ENCODE measurements around the gene CDH13. TPM values are rescaled to one million over a fixed set of nuclear protein-coding genes. Genes with fewer than 3 reads are reported as not detected.
A peak's percentile ranks its signal among the peaks of the same experiment; 100 is the strongest.

The CDH13 gene
- total RNA-seq, 4 donors from 2014 or later = 3.1 to 13.5 (median 8.9) TPM

- intact Hi-C loops (cut with DNase I) = no loop called here
- no peaks in the 10 kb centered on the region for H3K9me3 ChIP-seq
- no peak overlapping the region for H3K4me3 ChIP-seq
- H3K36me3 ChIP-seq = no peaks in the 10 kb centered on the region
- H3K27ac ChIP-seq (replicated peaks in 1 of 4) = no peak overlapping the region
- peaks cover 20 to 35% (median 22%) of the 10 kb centered on the region in 4 donors for H3K4me1 ChIP-seq
- H3K27me3 ChIP-seq = no peaks in the 10 kb centered on the region
- DNase-seq (ENCODE audit: extremely low spot score) = no peak
- 96% methylated on average over 2 of the region's 2 CpGs for WGBS
- TF ChIP-seq EP300 (IDR thresholded peaks at IDR 0.05) (no peak), POLR2A (IDR thresholded peaks at IDR 0.05; ENCODE audit: low read depth) (no peak), POLR2AphosphoS5 (IDR thresholded peaks at IDR 0.05) (no peak)
- TF ChIP-seq, protein P1, sequence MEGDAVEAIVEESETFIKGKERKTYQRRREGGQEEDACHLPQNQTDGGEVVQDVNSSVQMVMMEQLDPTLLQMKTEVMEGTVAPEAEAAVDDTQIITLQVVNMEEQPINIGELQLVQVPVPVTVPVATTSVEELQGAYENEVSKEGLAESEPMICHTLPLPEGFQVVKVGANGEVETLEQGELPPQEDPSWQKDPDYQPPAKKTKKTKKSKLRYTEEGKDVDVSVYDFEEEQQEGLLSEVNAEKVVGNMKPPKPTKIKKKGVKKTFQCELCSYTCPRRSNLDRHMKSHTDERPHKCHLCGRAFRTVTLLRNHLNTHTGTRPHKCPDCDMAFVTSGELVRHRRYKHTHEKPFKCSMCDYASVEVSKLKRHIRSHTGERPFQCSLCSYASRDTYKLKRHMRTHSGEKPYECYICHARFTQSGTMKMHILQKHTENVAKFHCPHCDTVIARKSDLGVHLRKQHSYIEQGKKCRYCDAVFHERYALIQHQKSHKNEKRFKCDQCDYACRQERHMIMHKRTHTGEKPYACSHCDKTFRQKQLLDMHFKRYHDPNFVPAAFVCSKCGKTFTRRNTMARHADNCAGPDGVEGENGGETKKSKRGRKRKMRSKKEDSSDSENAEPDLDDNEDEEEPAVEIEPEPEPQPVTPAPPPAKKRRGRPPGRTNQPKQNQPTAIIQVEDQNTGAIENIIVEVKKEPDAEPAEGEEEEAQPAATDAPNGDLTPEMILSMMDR (IDR thresholded peaks at IDR 0.05) = no peak
These were observed 132.1 kb downstream of the CDH13 start for GRCh38 chr16:82758904-82759303.

GRCh38 chr16:82761236-82761635 is 134.5 kb downstream of the CDH13 start:
- Histone ChIP-seq H3K36me3 (no peaks in the 10 kb centered on the region), H3K4me3 (peak overlapping the region in 1 of 4 donors; percentile 35), H3K4me1 (peaks cover 20 to 28% (median 22%) of the 10 kb centered on the region in 4 donors), H3K9me3 (no peaks in the 10 kb centered on the region), H3K27ac (replicated peaks in 1 of 4) (peak overlapping the region in 2 of 4 donors; percentile 19 to 45), H3K27me3 (no peaks in the 10 kb centered on the region)
- intact Hi-C loops (cut with DNase I) = no loop called here
- no peak for DNase-seq (ENCODE audit: extremely low spot score)
- WGBS = 61% methylated on average over 4 of the region's 4 CpGs
- TF ChIP-seq, protein P1 (IDR thresholded peaks at IDR 0.05) = no peak
- TF ChIP-seq POLR2A (IDR thresholded peaks at IDR 0.05; ENCODE audit: low read depth) (no peak), POLR2AphosphoS5 (IDR thresholded peaks at IDR 0.05) (no peak), EP300 (IDR thresholded peaks at IDR 0.05) (no peak)

- DNase-seq (ENCODE audit: extremely low spot score) = no peak
- Histone ChIP-seq H3K9me3 (no peaks in the 10 kb centered on the region), H3K36me3 (no peaks in the 10 kb centered on the region), H3K27me3 (no peaks in the 10 kb centered on the region), H3K4me3 (peak overlapping the region; percentile 7 to 35 (median 22)), H3K27ac (replicated peaks in 1 of 4) (peak overlapping the region in 2 of 4 donors; percentile 19 to 45), H3K4me1 (peaks cover 20 to 22% (median 21%) of the 10 kb centered on the region in 4 donors)
- intact Hi-C loops (cut with DNase I) = no loop called here
- WGBS = 23% methylated on average over 3 of the region's 3 CpGs
- TF ChIP-seq POLR2A (IDR thresholded peaks at IDR 0.05; ENCODE audit: low read depth) = no peak
- no peak for TF ChIP-seq POLR2AphosphoS5 (IDR thresholded peaks at IDR 0.05)
- no peak for TF ChIP-seq EP300 (IDR thresholded peaks at IDR 0.05)
- TF ChIP-seq, protein P1 (IDR thresholded peaks at IDR 0.05) = no peak
These were observed 135.1 kb downstream of the CDH13 start for GRCh38 chr16:82761858-82762257.

GRCh38 chr16:82763371-82763770 is 136.6 kb downstream of the CDH13 start:
- Histone ChIP-seq H3K4me3 (no peak overlapping the region), H3K36me3 (no peaks in the 10 kb centered on the region), H3K27me3 (no peaks in the 10 kb centered on the region), H3K4me1 (peaks cover 20 to 28% (median 22%) of the 10 kb centered on the region in 4 donors), H3K27ac (replicated peaks in 1 of 4) (no peak overlapping the region), H3K9me3 (no peaks in the 10 kb centered on the region)
- DNase-seq (ENCODE audit: extremely low spot score) = no peak
- intact Hi-C loops (cut with DNase I) = no loop called here
- TF ChIP-seq, protein P1 (IDR thresholded peaks at IDR 0.05) = no peak
- TF ChIP-seq POLR2AphosphoS5 (IDR thresholded peaks at IDR 0.05) (no peak), EP300 (IDR thresholded peaks at IDR 0.05) (no peak), POLR2A (IDR thresholded peaks at IDR 0.05; ENCODE audit: low read depth) (no peak)
- 89% methylated on average over 2 of the region's 2 CpGs for WGBS

DNA sequence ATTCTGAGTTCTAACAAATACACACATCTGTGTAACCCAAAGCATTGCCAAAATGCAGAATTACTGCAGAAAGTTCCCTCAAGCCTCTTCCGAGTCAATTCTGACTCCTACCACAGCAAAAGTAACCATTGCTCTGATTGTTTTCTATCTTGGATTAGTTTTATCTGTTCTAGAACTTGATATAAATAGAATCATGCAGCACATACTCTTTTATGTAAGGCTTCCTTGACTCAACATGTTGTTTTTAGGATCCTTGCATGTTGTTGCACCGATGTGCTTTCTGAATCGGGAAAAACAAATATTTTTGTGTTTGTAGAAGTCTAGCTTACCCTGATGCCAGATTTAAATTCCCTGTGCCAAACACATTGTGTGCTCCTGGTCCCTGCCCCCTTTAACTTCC is 140.4 kb downstream of the CDH13 start:
- H3K27me3 ChIP-seq = no peaks in the 10 kb centered on the region
- H3K9me3 ChIP-seq = no peaks in the 10 kb centered on the region
- H3K27ac ChIP-seq (replicated peaks in 1 of 4) = no peak overlapping the region
- 85% methylated on average over 3 of the region's 3 CpGs for WGBS
- no peak for DNase-seq (ENCODE audit: extremely low spot score)
- no peak overlapping the region for H3K4me3 ChIP-seq
- TF ChIP-seq, protein P1 (IDR thresholded peaks at IDR 0.05) = no peak
- TF ChIP-seq POLR2A (IDR thresholded peaks at IDR 0.05; ENCODE audit: low read depth) (no peak), EP300 (IDR thresholded peaks at IDR 0.05) (no peak), POLR2AphosphoS5 (IDR thresholded peaks at IDR 0.05) (no peak)
- intact Hi-C loops (cut with DNase I) = no loop called here
- peaks cover 3 to 15% (median 6%) of the 10 kb centered on the region in 4 donors for H3K4me1 ChIP-seq
- H3K36me3 ChIP-seq = no peaks in the 10 kb centered on the region

Data from esophagus muscularis mucosa (tissue), 4 donors.